HepG2 (cell line): ENCODE data around the gene IL27RA. TPM values are rescaled to one million over a fixed set of nuclear protein-coding genes. Genes with fewer than 3 reads are reported as not detected.

Experiments
- ASH2L ChIP-seq: fragments of 300-600, 200-600 bp; sonication (generic); IDR thresholded peaks from 2 replicates; pipeline ENCODE4 v1.7.0; 2017; ENCODE audit warnings: low read depth, mild to moderate bottlenecking, moderate library complexity, mixed read lengths, low read length; ENCODE audit not compliant: insufficient read length
- ESRRA ChIP-seq: sonication (generic); formaldehyde crosslinking; IDR thresholded peaks from 2 replicates; pipeline ENCODE4 v1.5.1; 2020; ENCODE audit warnings: mild to moderate bottlenecking, low read depth, missing genetic modification reagents
- GATA4 ChIP-seq: sonication (generic); IDR thresholded peaks from 2 replicates; pipeline ENCODE4 v1.6.1; 2016; ENCODE audit warnings: antibody characterized with exemption, low read depth, borderline replicate concordance
- HOXD1 ChIP-seq: sonication (generic); formaldehyde crosslinking; IDR thresholded peaks from 2 replicates; pipeline ENCODE4 v1.5.0; 2020; ENCODE audit warnings: missing genetic modification reagents
- MEIS1 ChIP-seq: sonication (generic); formaldehyde crosslinking; IDR thresholded peaks from 2 replicates; pipeline ENCODE4 v1.9.0; 2021; ENCODE audit warnings: mild to moderate bottlenecking, missing genetic modification reagents, moderate library complexity, borderline replicate concordance
- MXD1 ChIP-seq: sonication (generic); formaldehyde crosslinking; IDR thresholded peaks from 2 replicates; pipeline ENCODE4 v1.4.0; 2020; ENCODE audit warnings: mild to moderate bottlenecking, missing genetic modification reagents
- PRDM15 ChIP-seq: sonication (generic); formaldehyde crosslinking; IDR thresholded peaks from 2 replicates; pipeline ENCODE4 v1.4.0; 2020; ENCODE audit warnings: missing genetic modification reagents
- RNF2 ChIP-seq: fragments of 450-650 bp; conservative IDR thresholded peaks from 2 replicates; pipeline ENCODE4 v1.6.1; 2016; ENCODE audit warnings: low read depth
- SALL2 ChIP-seq: sonication (generic); formaldehyde crosslinking; IDR thresholded peaks from 2 replicates; pipeline ENCODE4 v1.8.1; 2023; ENCODE audit warnings: mild to moderate bottlenecking, missing genetic modification reagents, inconsistent platforms
- TBX3 ChIP-seq: fragments of 450-650 bp; IDR thresholded peaks from 2 replicates; pipeline ENCODE4 v1.6.1; 2017; ENCODE audit warnings: antibody characterized with exemption, mild to moderate bottlenecking, inconsistent platforms, borderline replicate concordance
- UBTF ChIP-seq: sonication (generic); formaldehyde crosslinking; IDR thresholded peaks from 2 replicates; pipeline ENCODE4 v1.4.0; 2020; ENCODE audit warnings: mild to moderate bottlenecking, missing genetic modification reagents
- ZBTB49 ChIP-seq: sonication (generic); formaldehyde crosslinking; IDR thresholded peaks from 2 replicates; pipeline ENCODE4 v1.4.0; 2020; ENCODE audit warnings: missing genetic modification reagents, borderline replicate concordance
- ZBTB8A ChIP-seq: sonication (generic); formaldehyde crosslinking; IDR thresholded peaks from 2 replicates; pipeline ENCODE4 v1.4.0; 2020; ENCODE audit warnings: mild to moderate bottlenecking, low read depth, missing genetic modification reagents, borderline replicate concordance
- ZNF124 ChIP-seq: sonication (generic); formaldehyde crosslinking; IDR thresholded peaks from 2 replicates; pipeline ENCODE4 v1.4.0; 2020; ENCODE audit warnings: missing genetic modification reagents
- ZNF264 ChIP-seq: sonication (generic); formaldehyde crosslinking; IDR thresholded peaks from 2 replicates; pipeline ENCODE4 v1.4.0; 2020; ENCODE audit warnings: missing genetic modification reagents
- ZNF292 ChIP-seq: sonication (generic); formaldehyde crosslinking; IDR thresholded peaks from 2 replicates; pipeline ENCODE4 v1.8.1; 2022; ENCODE audit warnings: mild to moderate bottlenecking, low read depth, missing genetic modification reagents, borderline replicate concordance
- ZNF30 ChIP-seq: sonication (generic); formaldehyde crosslinking; IDR thresholded peaks from 2 replicates; pipeline ENCODE4 v1.5.0; 2020; ENCODE audit warnings: mild to moderate bottlenecking, missing genetic modification reagents
- ZNF33B ChIP-seq: sonication (generic); formaldehyde crosslinking; IDR thresholded peaks from 2 replicates; pipeline ENCODE4 v1.5.1; 2020; ENCODE audit warnings: mild to moderate bottlenecking, missing genetic modification reagents
- ZNF660 ChIP-seq: sonication (generic); formaldehyde crosslinking; IDR thresholded peaks from 2 replicates; pipeline ENCODE4 v1.5.1; 2020; ENCODE audit warnings: mild to moderate bottlenecking, low read depth, missing genetic modification reagents, borderline replicate concordance
- ZNF83 ChIP-seq: sonication (generic); formaldehyde crosslinking; IDR thresholded peaks from 2 replicates; pipeline ENCODE4 v1.4.0; 2020; ENCODE audit warnings: missing genetic modification reagents, mild to moderate bottlenecking, borderline replicate concordance
- polyA plus RNA-seq, 8 experiments: library from polyadenylated mRNA; depleted of rRNA in 3 of 8; stranded (reverse) in 7 of 8; unstranded in 1 of 8; fragments of >200 nt; fragmentation: Illumina TruSeq in 4 of 8; extraction: Trizol in 4 of 8; gene quantifications; 2 replicates each; pipeline versions ENCODE4 v1.2.1 to v1.2.3, GENCODE V29; 2011 to 2016; ENCODE audit warnings: low read depth in 4 of 8, missing spikeins in 1 of 8, mixed read lengths in 1 of 8; ENCODE audit not compliant: insufficient read depth in 1 of 8
- total RNA-seq, 5 experiments: library from RNA; depleted of rRNA; stranded (reverse); fragments of >200 nt; fragmentation: Illumina TruSeq; extraction: Trizol; gene quantifications; 2 replicates each; pipeline ENCODE4 v1.2.3, GENCODE V29; 2016; ENCODE audit warnings: low read depth in 1 of 5

Gene IL27RA
- total and polyA plus RNA-seq, 2 of the 13 experiments (the other 11 are each of a cell fraction or from before 2014, with no cell fraction given) = 3.5 to 8.1 TPM

GRCh38 chr19:14031719-14032480 is at the start of gene IL27RA (continued):
- TF ChIP-seq PRDM15 (CRISPR knock-in tag) = no peak
- no peak for TF ChIP-seq GATA4
- TF ChIP-seq ZNF83 = no peak
- TF ChIP-seq SALL2 (CRISPR knock-in tag) = 0 out of 2 replicates have a peak, but pooled peaks have one; percentile 52
- peak; percentile 59 for TF ChIP-seq ZNF33B (CRISPR knock-in tag)
- TF ChIP-seq TBX3 = no peak
- TF ChIP-seq MEIS1 (CRISPR knock-in tag) = no peak
- no peak for TF ChIP-seq ZNF124 (CRISPR knock-in tag)
- no peak for TF ChIP-seq ZNF30 (CRISPR knock-in tag)
- 0 out of 2 replicates have a peak, but pooled peaks have one; percentile 28 for TF ChIP-seq ESRRA (CRISPR knock-in tag)
- peak; percentile 72; the same call in 1 of the 2 replicates for TF ChIP-seq RNF2
- peak; percentile 87 for TF ChIP-seq UBTF (CRISPR knock-in tag)
- TF ChIP-seq ZBTB8A (CRISPR knock-in tag) = no peak
- 0 out of 2 replicates have a peak, but pooled peaks have one; percentile 31 for TF ChIP-seq HOXD1 (CRISPR knock-in tag)
- no peak for TF ChIP-seq ASH2L
- TF ChIP-seq ZNF292 = 0 out of 2 replicates have a peak, but pooled peaks have one; percentile 47
- TF ChIP-seq ZBTB49 = no peak
- no peak for TF ChIP-seq ZNF264 (CRISPR knock-in tag)
- TF ChIP-seq ZNF660 (CRISPR knock-in tag) = no peak
- peak; percentile 82; the same call in 1 of the 2 replicates for TF ChIP-seq MXD1 (CRISPR knock-in tag)
